HG03025 (cell line): ENCODE data around the gene ADAT1.

Experiments
- ATAC-seq: cut with Tn5 transposase; IDR thresholded peaks from one replicate; pipeline ENCODE4 v1.9.1; 2021; ENCODE audit warnings: mild to moderate bottlenecking, moderate library complexity; ENCODE audit not compliant: unreplicated experiment, low FRiP score

ADAT1 gene

DNA sequence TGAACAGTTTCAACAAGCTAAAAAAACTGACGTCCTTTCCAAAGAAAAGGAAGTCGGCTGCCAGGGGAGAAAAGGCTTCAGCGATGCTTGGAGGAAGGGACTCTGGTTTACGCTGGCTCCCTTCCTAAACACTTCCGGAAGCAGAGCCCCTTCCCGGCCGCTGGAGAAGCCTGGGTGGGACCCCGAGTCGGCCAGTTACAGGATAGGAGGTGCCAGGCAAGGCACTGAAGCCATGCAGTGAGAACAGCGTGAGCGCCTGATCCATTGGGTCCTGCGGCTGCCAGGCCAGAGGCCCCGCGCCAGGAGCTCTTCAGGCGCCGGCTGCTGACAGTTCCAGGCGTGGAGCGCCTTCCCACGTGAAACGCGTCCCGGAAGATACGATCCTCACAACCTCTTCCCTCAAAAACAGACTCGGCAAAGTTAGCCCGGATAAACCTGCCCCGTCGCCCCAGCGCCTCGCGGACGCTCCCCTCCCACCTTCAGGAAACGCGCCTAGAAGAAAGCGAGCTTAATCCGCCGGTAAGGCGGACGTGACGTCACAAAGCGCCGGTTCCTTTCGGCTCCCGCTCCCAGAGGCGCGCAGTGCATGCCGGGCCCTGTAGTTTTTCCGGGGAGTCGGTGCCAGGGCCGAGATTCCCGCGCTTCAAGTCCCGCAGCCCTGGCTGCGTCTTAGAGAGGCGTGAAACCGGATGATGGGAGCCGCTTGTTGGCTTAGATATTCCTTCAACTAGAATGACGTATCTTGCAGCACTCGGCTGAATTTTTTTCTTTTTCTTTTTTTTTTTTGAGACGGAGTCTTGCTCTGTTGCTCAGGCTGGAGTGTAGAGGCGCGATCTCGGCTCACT is at the start of gene ADAT1:
Gene ADAT1 (minus strand): TSS at position 521 of the 845 bp plus-strand sequence. CDS start 2,482 bp downstream, outside the sequence.
- ATAC-seq, result peak; percentile 96

- no peak for ATAC-seq
Observed at GRCh38 chr16:75667503-75667902, 44.4 kb upstream of the ADAT1 start.

DNA sequence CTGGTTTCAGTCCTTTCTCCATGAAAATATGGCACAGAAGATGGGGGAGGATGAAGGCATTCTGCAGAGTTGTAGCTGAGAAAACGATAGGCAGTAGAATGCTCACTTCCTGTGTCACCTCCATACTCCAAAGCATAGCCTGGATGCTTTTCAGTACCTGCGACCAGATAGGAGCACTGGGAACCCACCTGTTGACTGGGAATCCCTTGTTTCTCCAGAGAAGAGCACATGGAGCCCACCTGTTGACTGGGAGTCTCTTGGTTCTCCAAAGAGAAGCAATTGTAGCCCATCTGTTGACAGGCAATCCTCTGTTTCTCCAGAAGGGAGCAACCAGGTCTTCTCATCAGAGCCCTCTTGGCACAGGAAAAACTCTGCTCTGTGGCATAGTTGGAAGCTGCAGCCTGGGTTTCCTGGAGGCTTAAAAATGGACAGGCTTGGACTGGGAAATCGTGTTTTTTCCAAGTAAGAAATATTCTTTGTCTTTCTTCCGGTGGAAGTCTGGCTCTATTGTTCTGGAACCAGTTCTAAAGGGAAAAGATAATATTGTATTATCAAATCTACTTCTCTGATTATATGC is 37.7 kb upstream of the ADAT1 start:
- no peak for ATAC-seq

DNA sequence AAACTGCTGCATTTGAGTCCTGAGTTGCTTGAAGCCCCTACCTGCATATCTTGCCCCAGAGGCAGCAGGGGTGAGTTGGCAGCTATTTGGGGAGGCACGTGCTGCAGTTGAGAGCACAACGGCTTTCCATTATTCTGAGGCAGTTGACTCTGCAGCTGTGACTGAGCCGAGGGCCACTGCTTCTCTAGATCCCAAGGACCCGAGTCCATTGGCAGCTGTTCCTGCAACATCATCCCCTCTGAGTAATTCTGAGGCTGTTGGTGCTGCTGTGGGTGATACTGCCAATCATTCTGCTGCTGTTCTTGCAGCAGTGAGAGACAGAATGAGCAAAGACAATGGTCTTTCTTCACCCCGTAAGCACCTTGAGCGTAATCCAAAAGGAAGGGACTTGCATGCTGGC is 37.2 kb upstream of the ADAT1 start:
- ATAC-seq, result no peak

GRCh38 chr16:75658175-75658574 is 35.1 kb upstream of the ADAT1 start:
- ATAC-seq, result no peak

DNA sequence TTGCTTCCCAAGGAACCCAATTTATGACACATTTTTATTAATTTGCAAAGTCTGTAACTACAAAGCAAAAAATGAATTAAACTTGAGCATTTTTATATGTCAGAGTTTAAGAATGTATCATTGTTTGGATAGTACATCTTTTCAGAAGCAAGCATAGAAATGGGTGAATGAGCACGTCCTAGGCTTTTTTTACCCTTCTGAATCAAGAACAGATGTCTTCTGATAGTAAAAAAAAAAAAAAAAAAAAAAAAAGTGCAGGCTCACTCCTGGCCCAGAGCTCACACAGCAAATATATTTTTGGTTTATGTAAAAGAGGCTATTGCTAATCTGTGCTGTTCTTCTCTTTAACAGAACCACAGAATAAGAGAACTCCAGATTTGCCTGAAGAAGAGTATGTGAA is 30.8 kb upstream of the ADAT1 start:
- ATAC-seq, result no peak

GRCh38 chr16:75648265-75649076 is 25.4 kb upstream of the ADAT1 start:
- peak; percentile 35 for ATAC-seq

GRCh38 chr16:75647492-75648264 is 24.6 kb upstream of the ADAT1 start, which contains the start of the genes KARS1 and TERF2IP:
KARS1 (minus strand) TSS chr16:75647665; CDS start chr16:75647639, 26 bp downstream.
TERF2IP (plus strand) TSS chr16:75647773; CDS start chr16:75647883, 110 bp downstream.
- ATAC-seq, result peak; percentile 83

- ATAC-seq, result peak; percentile 22
Observed at GRCh38 chr16:75647112-75647491, 24.0 kb upstream of the ADAT1 start.

DNA sequence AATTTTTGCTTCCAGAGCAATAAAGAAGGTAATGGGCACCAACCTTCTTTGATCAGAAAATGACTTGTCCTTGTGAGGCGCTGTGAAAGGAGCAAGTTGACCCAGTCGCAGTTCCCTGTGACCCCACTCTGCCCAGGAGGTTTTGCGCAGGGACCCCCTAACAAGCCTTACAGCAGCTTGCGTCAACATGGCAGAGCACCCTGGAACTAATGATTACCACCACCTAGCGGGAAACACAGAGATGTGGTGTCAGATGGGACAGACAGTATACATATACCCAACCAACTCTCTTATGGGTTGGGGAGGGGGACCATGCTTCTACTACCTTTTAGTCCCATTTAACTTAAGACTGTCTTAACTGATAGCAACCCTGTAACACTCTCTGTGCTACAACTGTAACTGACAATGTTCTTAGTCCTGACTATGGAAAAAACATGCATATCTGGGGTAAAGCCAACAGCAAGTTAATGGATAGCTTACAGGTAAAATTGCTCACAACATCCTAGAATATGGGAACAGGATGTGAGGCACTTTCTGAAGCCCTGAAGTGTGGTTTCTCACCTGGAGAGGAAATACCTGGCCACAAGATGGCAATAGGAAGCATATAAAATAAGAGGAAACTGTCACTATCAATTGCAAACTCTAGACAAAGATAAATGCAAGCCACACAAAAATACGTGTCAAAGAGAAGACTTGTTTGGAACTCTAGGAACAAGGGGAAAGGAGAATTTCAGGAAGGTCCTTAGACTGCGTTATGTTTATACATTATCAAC is 21.3 kb upstream of the ADAT1 start:
- ATAC-seq, result no peak

- ATAC-seq, result no peak
Observed at GRCh38 chr16:75640598-75640997, 17.5 kb upstream of the ADAT1 start.

GRCh38 chr16:75635036-75635435 is 12.0 kb upstream of the ADAT1 start:
- ATAC-seq, result no peak

- no peak for ATAC-seq
Observed at GRCh38 chr16:75632857-75633256, 9.8 kb upstream of the ADAT1 start.

DNA sequence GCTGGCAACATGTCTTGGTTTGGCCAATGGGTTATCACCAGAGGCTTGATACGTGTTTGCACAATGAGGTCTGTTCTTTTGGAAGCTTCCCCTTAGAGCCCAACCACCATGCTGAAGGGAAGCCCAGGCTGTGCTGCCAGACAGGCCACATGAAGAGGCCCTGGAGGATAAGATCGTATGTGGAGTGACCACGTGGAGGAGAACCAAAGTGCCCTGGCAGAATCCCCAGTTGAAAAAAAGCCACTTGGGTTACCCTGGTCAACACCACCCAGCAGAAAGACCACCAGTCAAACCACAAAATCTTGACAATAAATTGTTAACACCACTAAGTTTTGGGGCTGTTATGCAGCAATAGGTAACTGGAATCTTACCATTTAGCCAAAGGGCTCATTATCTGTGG is 7.0 kb upstream of the ADAT1 start:
- ATAC-seq, result no peak

DNA sequence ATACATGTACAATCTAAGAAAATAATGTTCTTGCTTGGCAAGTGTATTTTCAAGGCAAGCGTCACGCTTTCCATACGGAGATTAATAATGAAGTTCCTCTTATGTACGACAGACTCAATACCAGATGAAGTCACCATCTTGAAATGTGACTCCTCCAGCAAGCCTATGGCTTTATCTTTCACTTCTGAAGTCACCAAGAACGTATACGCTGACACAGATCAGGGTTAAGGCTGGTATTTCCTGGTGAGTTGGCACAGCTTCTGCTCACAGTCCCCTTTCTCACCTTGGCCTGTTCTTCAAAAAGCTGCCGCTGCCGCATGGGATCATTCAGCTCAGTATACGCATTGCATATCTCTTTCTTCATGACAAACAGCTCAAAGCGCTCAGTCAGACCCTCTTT is 6.1 kb upstream of the ADAT1 start:
- no peak for ATAC-seq

DNA sequence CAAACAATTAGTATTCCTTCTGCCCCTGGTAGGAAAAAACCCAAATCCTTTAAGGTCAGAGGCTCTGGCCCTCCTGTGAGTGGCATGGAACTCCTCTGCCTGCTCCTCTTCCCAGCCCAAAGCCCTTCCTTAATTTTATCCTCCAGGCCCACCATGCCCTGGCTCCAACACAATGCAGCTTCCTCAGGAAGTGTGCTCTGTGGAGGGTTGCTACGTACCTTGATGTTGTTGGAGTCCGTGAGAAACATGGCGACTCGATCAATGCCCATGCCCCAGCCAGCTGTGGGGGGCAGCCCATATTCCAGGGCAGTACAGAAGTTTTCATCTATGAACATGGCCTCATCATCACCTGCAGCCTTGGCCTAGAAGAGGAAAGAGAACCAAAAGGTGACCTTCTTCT is 5.3 kb upstream of the ADAT1 start:
- ATAC-seq, result no peak

GRCh38 chr16:75627851-75628250 is 4.8 kb upstream of the ADAT1 start:
- no peak for ATAC-seq

DNA sequence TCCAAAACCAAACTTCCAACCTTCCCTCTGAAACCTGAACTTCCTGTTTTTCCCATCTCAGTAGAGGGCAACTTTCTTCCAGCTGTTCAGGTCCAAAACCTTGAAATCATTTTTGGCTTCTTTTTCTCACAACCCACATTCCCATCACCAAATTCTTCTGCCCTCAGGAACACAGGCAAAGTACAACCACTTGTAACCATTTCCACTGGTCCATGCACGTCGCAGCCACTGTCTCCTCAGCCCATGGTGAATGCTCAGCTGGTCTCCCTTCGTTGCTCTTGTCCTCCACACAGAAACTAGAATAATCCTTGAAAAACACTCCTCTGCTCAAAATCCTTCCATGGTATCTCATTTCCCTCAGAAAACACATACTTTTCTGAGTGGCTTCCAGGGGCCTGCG is 3.7 kb upstream of the ADAT1 start:
- ATAC-seq, result no peak

DNA sequence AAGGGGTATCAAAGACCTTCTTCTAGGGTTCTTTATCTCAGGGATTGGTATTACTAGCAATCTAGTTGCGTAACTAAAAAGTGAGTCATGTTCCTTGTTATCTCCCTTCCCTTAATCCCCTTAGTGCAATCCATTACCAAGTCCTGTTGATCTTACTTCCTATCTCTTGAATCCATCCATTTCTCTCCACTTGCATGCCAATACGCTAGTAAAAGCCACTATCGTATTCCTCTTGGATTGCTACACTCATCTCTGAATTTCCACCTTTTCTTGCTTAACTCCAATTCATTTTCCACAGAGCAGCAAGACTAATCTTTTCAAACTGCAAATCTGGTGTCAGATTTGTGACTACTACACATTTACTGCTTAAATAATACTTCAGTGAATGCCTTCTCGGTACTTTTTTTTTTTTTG is 1.8 kb upstream of the ADAT1 start:
- ATAC-seq, result no peak

GRCh38 chr16:75621170-75621477 is 2.0 kb downstream of the ADAT1 start:
- no peak for ATAC-seq
